K562 (cell line): Measurements from ENCODE around the gene ECT2L. TPM values are rescaled to one million over a fixed set of nuclear protein-coding genes. Genes with fewer than 3 reads are reported as not detected.

Experiments
- ATAC-seq: fragments of 200-7000 bp; cut with Tn5 transposase; 3 replicates; pipeline ENCODE4 v1.9.1; 2020; ENCODE audit warnings: moderate library complexity
- BruUV-seq: library from RNA; stranded (reverse); fragments of 400-500 nt; replicated peaks from 2 replicates; lab custom pipeline; 2021; lab: Mats Ljungman, UMichigan
- CTCF ChIA-PET: fragments of 300-600 bp; formaldehyde crosslinking; extraction: SDS; loops from one replicate; lab custom pipeline; 2021; ENCODE audit warnings: low intra/inter-chr PET ratio; lab: Yijun Ruan, JAX
- POLR2A ChIA-PET: fragments of 300-600, 350-650 bp; sonication (Branson Sonifier 250); formaldehyde crosslinking; extraction: SDS; loops from one replicate; lab custom pipeline; 2021; ENCODE audit warnings: antibody characterized with exemption, inconsistent platforms; lab: Yijun Ruan, JAX
- DNase-seq, 4 experiments: peaks; one replicate each; pipeline versions ENCODE4 v3.0.0 to v3.0.0-alpha.2; 2011 to 2018; ENCODE audit warnings: low spot score in 3 of 4, mixed read lengths in 3 of 4; ENCODE audit errors: extremely low read depth in 1 of 4
- FAIRE-seq: peaks from 2 replicates; lab custom pipeline; 2011; peaks lifted over from hg19 to GRCh38; lab: Jason Lieb, UNC
- H2AFZ ChIP-seq: 2 replicates; pipeline ENCODE4 v1.6.0; 2011; ENCODE audit warnings: low read depth, low read length, control low read depth, inconsistent platforms
- H3K27ac ChIP-seq: fragments of 200-600 bp; 3 replicates; pipeline ENCODE4 v1.8.0; 2011; ENCODE audit warnings: low read depth, mild to moderate bottlenecking, control low read depth, inconsistent platforms, low read length, moderate library complexity, mixed read lengths; ENCODE audit errors: extremely low read depth
- H3K27me3 ChIP-seq, 2 experiments: fragments of 300-600 bp in 1 of 2; 2 replicates in 1 of 2; 3 replicates in 1 of 2; pipeline versions ENCODE4 v1.6.0 to v1.8.0; 2011; ENCODE audit warnings: inconsistent platforms in 2 of 2, low read length in 2 of 2, mild to moderate bottlenecking in 1 of 2, mixed read lengths in 1 of 2, moderate library complexity in 1 of 2; ENCODE audit not compliant: control insufficient read depth in 2 of 2, insufficient read depth in 2 of 2
- H3K36me3 ChIP-seq: fragments of 300-600 bp; 3 replicates; pipeline ENCODE4 v1.8.0; 2011; ENCODE audit warnings: mild to moderate bottlenecking, low read length, inconsistent platforms; ENCODE audit not compliant: control insufficient read depth, insufficient read depth
- H3K4me1 ChIP-seq, 2 experiments: fragments of 200-600 bp in 1 of 2; replicated peaks in 1 of 2; 2 replicates in 1 of 2; 3 replicates in 1 of 2; pipeline versions ENCODE4 v1.5.1 to v1.8.0; 2011; ENCODE audit warnings: inconsistent platforms in 2 of 2, low read length in 2 of 2, mild to moderate bottlenecking in 1 of 2, mixed read lengths in 1 of 2, moderate library complexity in 1 of 2; ENCODE audit not compliant: control insufficient read depth in 2 of 2, insufficient read depth in 2 of 2
- H3K4me2 ChIP-seq: 2 replicates; pipeline ENCODE4 v1.6.1; 2011; ENCODE audit warnings: low read length, control low read depth, inconsistent platforms, mixed read lengths; ENCODE audit not compliant: insufficient read depth
- H3K4me3 ChIP-seq: fragments of 200-600 bp; sonication (generic), shearing (Covaris generic); 2 replicates; pipeline ENCODE4 v1.5.1; 2016; ENCODE audit warnings: control low read depth, inconsistent platforms
- H3K79me2 ChIP-seq: fragments of 200-600 bp; 3 replicates; pipeline ENCODE4 v1.8.0; 2011; ENCODE audit warnings: low read length, inconsistent platforms; ENCODE audit not compliant: control insufficient read depth, insufficient read depth
- H3K9ac ChIP-seq, 2 experiments: 2 replicates each; pipeline versions ENCODE4 v1.6.0 to v1.6.1; 2011; ENCODE audit warnings: low read depth in 2 of 2, low read length in 2 of 2, control low read depth in 1 of 2, inconsistent platforms in 1 of 2, mild to moderate bottlenecking in 1 of 2, mixed read lengths in 1 of 2; ENCODE audit not compliant: insufficient read depth in 1 of 2
- H3K9me1 ChIP-seq: one replicate; pipeline ENCODE4 v1.6.0; 2011; ENCODE audit warnings: inconsistent platforms, mild to moderate bottlenecking, low read length, moderate library complexity; ENCODE audit not compliant: control insufficient read depth, insufficient read depth
- H3K9me3 ChIP-seq: replicated peaks from 2 replicates; pipeline ENCODE4 v1.5.1; 2011; ENCODE audit warnings: low read depth, low read length, inconsistent platforms; ENCODE audit not compliant: control insufficient read depth, insufficient read depth
- H4K20me1 ChIP-seq: replicated peaks from 2 replicates; pipeline ENCODE4 v1.6.1; 2011; ENCODE audit warnings: low read length, inconsistent platforms, mixed read lengths; ENCODE audit not compliant: control insufficient read depth, insufficient read depth
- AFF4 ChIP-seq: sonication (generic); formaldehyde crosslinking; IDR thresholded peaks from 2 replicates; pipeline ENCODE4 v1.8.0; 2023; ENCODE audit warnings: mild to moderate bottlenecking, missing genetic modification reagents
- GATA2 ChIP-seq: sonication (generic); formaldehyde crosslinking; IDR thresholded peaks from 2 replicates; pipeline ENCODE4 v1.4.0; 2020; ENCODE audit warnings: mild to moderate bottlenecking, missing genetic modification reagents
- KAT7 ChIP-seq: sonication (generic); formaldehyde crosslinking; IDR thresholded peaks from 2 replicates; pipeline ENCODE4 v1.8.0; 2022; ENCODE audit warnings: missing genetic modification reagents, mild to moderate bottlenecking, borderline replicate concordance
- KLF1 ChIP-seq: fragments of 450-650 bp; IDR thresholded peaks from 2 replicates; pipeline ENCODE4 v1.6.1; 2016; ENCODE audit warnings: missing genetic modification characterization, missing compliant biosample characterization
- MNT ChIP-seq, 2 experiments: fragments of 450-650 bp; conservative IDR thresholded peaks; 2 replicates each; pipeline ENCODE4 v1.6.1; 2017; ENCODE audit warnings: mild to moderate bottlenecking in 2 of 2, moderate library complexity in 2 of 2
- ZNF174 ChIP-seq: fragments of 250-450 bp; sonication (Bioruptor Pico); IDR thresholded peaks from 2 replicates; pipeline ENCODE4 v1.4.0; 2020; ENCODE audit warnings: mild to moderate bottlenecking
- ZNF41 ChIP-seq: fragments of 250-450 bp; sonication (Bioruptor Pico); conservative IDR thresholded peaks from 2 replicates; pipeline ENCODE4 v1.4.0; 2020; ENCODE audit warnings: mild to moderate bottlenecking
- ZNF518B ChIP-seq: fragments of 250-450 bp; sonication (Bioruptor Pico); IDR thresholded peaks from 2 replicates; pipeline ENCODE4 v1.5.0; 2021; ENCODE audit warnings: mild to moderate bottlenecking, moderate library complexity
- ZNF644 ChIP-seq: fragments of 200-800 bp; sonication (Bioruptor generic); IDR thresholded peaks from 2 replicates; pipeline ENCODE4 v1.6.1; 2016; ENCODE audit warnings: low read depth, missing genetic modification characterization, missing compliant biosample characterization
- ZNF76 ChIP-seq: fragments of 250-450 bp; sonication (Bioruptor Pico); IDR thresholded peaks from 2 replicates; pipeline ENCODE4 v1.4.0; 2020; ENCODE audit warnings: mild to moderate bottlenecking, moderate library complexity, borderline replicate concordance
- WGBS: fragments of 100-300 bp; shearing (Covaris generic); methylation state at CpG from one replicate; pipeline ENCODE4 v1.1.6; 2016; ENCODE audit warnings: low coverage, mixed read lengths; ENCODE audit not compliant: insufficient coverage; ENCODE audit errors: missing lambda C conversion rate; 5-methylcytosine and 5-hydroxymethylcytosine counted together
- in situ Hi-C: fragments of 300-500 bp; cut with MboI; formaldehyde crosslinking; loops from 4 replicates; pipeline ENCODE4 v1.15.0; 2018; ENCODE audit warnings: inconsistent platforms, mixed read lengths
- intact Hi-C: fragments of 100-400 bp; cut with micrococcal nuclease; formaldehyde crosslinking; loops from 2 replicates; pipeline ENCODE4 v1.14.2; 2022
- polyA plus RNA-seq, 8 experiments: library from polyadenylated mRNA; depleted of rRNA in 4 of 8; stranded (reverse) in 5 of 8; unstranded in 3 of 8; fragments of >200 nt; fragmentation: Nextera tagmentation in 2 of 8; fragmentation: Illumina TruSeq in 1 of 8; extraction: Ambion mirVana in 2 of 8; extraction: Trizol in 1 of 8; gene quantifications; 2 replicates each; pipeline versions ENCODE4 v1.2.1 to v1.2.3, GENCODE V29; 2011 to 2014; ENCODE audit warnings: inconsistent platforms in 1 of 8, missing spikeins in 1 of 8
- total RNA-seq, 7 experiments: library from RNA; depleted of rRNA in 6 of 7; stranded (reverse); fragments of >200 nt in 6 of 7; fragmentation: Illumina TruSeq in 2 of 7; extraction: Trizol in 2 of 7; gene quantifications; 2 replicates each; pipeline versions ENCODE4 v1.2.1 to v1.2.3, GENCODE V29; 2011 to 2021; ENCODE audit warnings: low replicate concordance in 1 of 7

The ECT2L gene
- total and polyA plus RNA-seq, 9 of the 15 experiments (the other 6 are each of a cell fraction or from before 2014, with no cell fraction given) = 0.03 to 0.04 TPM; not detected in 7

GRCh38 chr6:138849791-138850190 lies 53.9 kb downstream of the ECT2L start:
- no peak for TF ChIP-seq ZNF174 (CRISPR knock-in tag)
- TF ChIP-seq ZNF518B (CRISPR knock-in tag) = no peak
- TF ChIP-seq ZNF41 (CRISPR knock-in tag) = no peak
- no peak for TF ChIP-seq ZNF76
- no peak for TF ChIP-seq GATA2 (CRISPR knock-in tag)
- TF ChIP-seq AFF4 = no peak
- TF ChIP-seq ZNF644 (tag) = no peak
- no peak for TF ChIP-seq MNT (conservative IDR thresholded peaks at IDR 0.05)
- no peak for TF ChIP-seq KLF1 (tag)
- TF ChIP-seq KAT7 (CRISPR knock-in tag) = no peak

More at GRCh38 chr6:138849791-138850190, 53.9 kb downstream of the ECT2L start:
- CTCF ChIA-PET = no interaction called here
- Histone ChIP-seq H3K9ac (no peak overlapping the region), H3K27ac (no peak overlapping the region), H3K4me2 (no peak overlapping the region), H3K4me3 (no peak overlapping the region), H3K4me1 (no peaks in the 10 kb centered on the region), H3K9me1 (no peaks in the 10 kb centered on the region), H3K9me3 (no peaks in the 10 kb centered on the region), H4K20me1 (no peaks in the 10 kb centered on the region), H3K36me3 (no peaks in the 10 kb centered on the region), H3K79me2 (no peaks in the 10 kb centered on the region), H3K27me3 (peaks cover 23 to 43% of the 10 kb centered on the region in 2 experiments), H2AFZ (no peak overlapping the region)
- 0% methylated on average over 6 of the region's 6 CpGs for WGBS
- intact Hi-C loops = no loop called here
- in situ Hi-C loops = no loop called here
- FAIRE-seq (no peak), ATAC-seq (no peak), DNase-seq (no peak)
- POLR2A ChIA-PET = interaction anchor here (0.6 to 1.4 kb wide), 2 partner anchors 9 to 315 kb away, joined by 3 to 4 read pairs; no protein-coding TSS in a partner anchor
- no TSS peak for BruUV-seq
